Skeletal muscle satellite cell (primary cell): ENCODE measurements around the gene ARL14. TPM values are rescaled to one million over a fixed set of nuclear protein-coding genes. Genes with fewer than 3 reads are reported as not detected.

Experiments
- small RNA-seq: library from RNA; depleted of rRNA; stranded (forward); fragments of <200 nt; gene quantifications from one replicate; pipeline ENCODE3, GENCODE V24; 2012

ARL14 gene

Small RNAs within 50 kb of the gene (small RNA-seq; reads per million reads assigned to genes)
- gene RF00139, result not detected
